WERI-Rb-1 (cell line): Measurements from ENCODE around the gene HOXA4.

ENCODE experiments used
- DNase-seq: peaks from one replicate; pipeline ENCODE4 v3.0.0-alpha.2; 2020
- H3K27ac ChIP-seq: fragments of 250-450 bp; sonication (Bioruptor Pico); 2 replicates; pipeline ENCODE4 v1.5.1; 2020; ENCODE audit warnings: mild to moderate bottlenecking, moderate library complexity
- H3K27me3 ChIP-seq: fragments of 250-450 bp; sonication (Bioruptor Pico); 2 replicates; pipeline ENCODE4 v1.5.1; 2021; ENCODE audit warnings: mild to moderate bottlenecking, low read depth, moderate library complexity; ENCODE audit not compliant: insufficient read depth, severe bottlenecking
- H3K36me3 ChIP-seq: fragments of 250-450 bp; sonication (Bioruptor Pico); 2 replicates; pipeline ENCODE4 v1.5.1; 2020; ENCODE audit warnings: mild to moderate bottlenecking, moderate library complexity
- H3K4me3 ChIP-seq: 2 replicates; pipeline ENCODE4 v1.5.1; 2011; ENCODE audit warnings: low read depth, mild to moderate bottlenecking, control low read depth, low read length
- H3K9me3 ChIP-seq: fragments of 250-450 bp; sonication (Bioruptor Pico); 2 replicates; pipeline ENCODE4 v1.5.1; 2021; ENCODE audit warnings: mild to moderate bottlenecking, moderate library complexity; ENCODE audit not compliant: severe bottlenecking
- CTCF ChIP-seq: IDR thresholded peaks from 2 replicates; pipeline ENCODE4 v1.5.1; 2011; ENCODE audit warnings: low read depth, mild to moderate bottlenecking, control low read depth, inconsistent platforms, low read length

Gene HOXA4

GRCh38 chr7:27162561-27163287 is 32.2 kb upstream of the HOXA4 start:
- Histone ChIP-seq H3K36me3 (no peaks in the 10 kb centered on the region), H3K27ac (no peak overlapping the region), H3K4me3 (no peak overlapping the region), H3K27me3 (peaks cover 48% of the 10 kb centered on the region), H3K9me3 (peaks cover 22% of the 10 kb centered on the region)
- no peak for TF ChIP-seq CTCF
- no peak for DNase-seq

DNA sequence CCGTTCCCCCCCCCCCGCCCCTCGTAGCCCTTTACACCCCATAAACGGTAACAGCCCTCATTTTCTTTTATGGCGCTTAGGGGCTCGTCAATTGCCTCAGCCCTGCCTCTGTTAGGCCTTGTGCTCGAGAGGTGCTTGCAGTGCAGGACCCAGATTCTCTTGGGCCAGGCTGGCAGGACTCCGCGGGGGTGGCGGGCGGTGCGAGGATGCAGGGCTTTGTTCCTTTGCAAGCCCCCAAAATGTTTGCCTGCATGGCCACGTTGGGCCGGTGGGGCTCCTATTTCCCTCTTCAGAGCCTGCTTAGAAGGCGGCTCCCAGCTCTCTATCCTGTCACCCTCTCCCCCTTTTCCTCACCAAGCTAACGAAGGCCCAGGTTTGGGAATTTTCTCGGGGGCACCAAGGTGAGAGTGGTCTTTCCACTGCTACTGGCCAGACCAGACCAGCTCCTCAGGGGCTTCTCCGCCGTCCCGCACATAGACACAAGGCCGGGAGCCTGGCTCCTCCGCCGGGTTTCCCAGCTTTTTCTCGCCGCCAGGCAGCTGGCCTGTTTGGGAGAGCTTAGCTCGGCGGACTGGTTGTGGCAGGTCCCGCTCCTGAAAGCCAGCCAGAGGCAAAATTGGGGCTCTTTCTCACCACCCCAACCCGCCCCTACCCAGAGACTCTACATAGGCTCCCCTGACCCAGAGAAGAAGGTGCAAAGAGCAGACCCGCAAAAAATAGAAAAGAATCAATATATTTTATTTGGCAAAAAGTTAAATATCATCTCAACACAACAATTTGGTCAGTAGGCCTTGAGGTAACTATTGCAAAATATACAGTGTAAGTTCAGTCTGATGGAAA is 31.4 kb upstream of the HOXA4 start:
- no peak overlapping the region for H3K27ac ChIP-seq
- peaks cover 43% of the 10 kb centered on the region for H3K27me3 ChIP-seq
- no peak for TF ChIP-seq CTCF
- DNase-seq = no peak
- H3K36me3 ChIP-seq = no peaks in the 10 kb centered on the region
- H3K9me3 ChIP-seq = peaks cover 24% of the 10 kb centered on the region
- no peak overlapping the region for H3K4me3 ChIP-seq

DNA sequence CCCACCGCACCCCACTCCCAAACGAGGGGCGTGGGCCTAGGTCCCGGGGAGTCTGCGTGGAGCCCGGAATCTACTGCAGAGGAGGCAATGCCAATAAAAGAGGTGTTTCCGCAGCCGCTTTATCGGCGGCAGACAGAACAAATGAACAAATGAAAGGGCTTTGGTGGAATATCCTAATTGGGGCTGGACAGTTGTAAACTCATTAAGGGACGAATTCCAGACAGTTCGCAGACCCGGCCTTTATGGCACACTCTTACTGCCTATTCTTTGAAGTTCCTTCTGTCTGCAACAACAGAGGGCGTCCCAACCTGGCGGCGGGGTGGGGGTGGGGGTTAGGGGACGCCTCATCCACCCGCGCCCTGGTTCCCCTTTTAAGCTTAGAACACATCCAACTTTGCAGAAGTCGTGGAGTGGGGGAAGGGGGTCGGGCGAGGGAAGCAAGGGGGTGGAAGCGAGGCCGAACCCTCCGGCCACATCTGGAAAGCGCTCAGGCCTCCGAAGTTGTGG is 30.7 kb upstream of the HOXA4 start:
- Histone ChIP-seq H3K4me3 (peak overlapping the region; percentile 47), H3K9me3 (peaks cover 26% of the 10 kb centered on the region), H3K27ac (no peak overlapping the region), H3K36me3 (no peaks in the 10 kb centered on the region), H3K27me3 (peaks cover 40% of the 10 kb centered on the region)
- TF ChIP-seq CTCF = no peak
- DNase-seq = no peak

GRCh38 chr7:27160546-27161213 is 30.1 kb upstream of the HOXA4 start:
- Histone ChIP-seq H3K27ac (peak overlapping the region; percentile 72), H3K9me3 (peaks cover 24% of the 10 kb centered on the region), H3K4me3 (peak overlapping the region; percentile 47), H3K27me3 (peaks cover 40% of the 10 kb centered on the region), H3K36me3 (no peaks in the 10 kb centered on the region)
- TF ChIP-seq CTCF = peak; percentile 93
- peak; percentile 86 for DNase-seq

GRCh38 chr7:27160145-27160545 is 29.6 kb upstream of the HOXA4 start:
- H3K27ac ChIP-seq = no peak overlapping the region; the same call in 1 of the 2 replicates
- H3K36me3 ChIP-seq = no peaks in the 10 kb centered on the region
- H3K27me3 ChIP-seq = peaks cover 40% of the 10 kb centered on the region
- DNase-seq = no peak
- H3K4me3 ChIP-seq = no peak overlapping the region
- peaks cover 20% of the 10 kb centered on the region for H3K9me3 ChIP-seq
- no peak for TF ChIP-seq CTCF
